GM21390 (cell line): ENCODE measurements around the gene RAB40B.
"Not testable (repeated sequence)": the region's sequence is repeated elsewhere in the genome, so short reads cannot be mapped to it uniquely, and the experiment has no call there.

Source experiments
- ATAC-seq: cut with Tn5 transposase; IDR thresholded peaks from one replicate; pipeline ENCODE4 v1.9.1; 2021; ENCODE audit not compliant: unreplicated experiment

Gene RAB40B

DNA sequence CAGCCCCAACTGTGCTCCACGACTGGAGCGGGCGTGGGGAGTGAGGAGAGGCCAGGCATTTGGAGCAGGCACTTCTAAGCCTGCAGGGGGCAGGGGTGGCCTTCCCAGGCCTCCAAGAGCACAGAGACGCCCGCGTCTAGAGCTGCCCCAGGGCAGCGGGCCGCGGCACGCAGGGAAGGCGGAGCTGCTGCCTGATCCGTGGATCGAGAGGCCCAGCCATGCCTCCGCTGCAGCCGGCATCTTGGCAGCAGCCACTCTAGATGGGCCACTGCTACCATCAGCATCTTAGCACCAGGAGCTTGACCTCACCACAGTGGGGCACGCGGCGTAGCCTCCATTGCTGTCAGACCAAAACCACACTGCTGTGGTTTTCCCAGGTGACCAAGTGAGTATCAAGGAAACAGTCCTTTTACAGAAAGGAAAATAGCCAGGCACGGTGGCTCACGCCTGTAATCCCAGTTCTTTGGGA lies 29.8 kb downstream of the RAB40B start:
- no peak for ATAC-seq

DNA sequence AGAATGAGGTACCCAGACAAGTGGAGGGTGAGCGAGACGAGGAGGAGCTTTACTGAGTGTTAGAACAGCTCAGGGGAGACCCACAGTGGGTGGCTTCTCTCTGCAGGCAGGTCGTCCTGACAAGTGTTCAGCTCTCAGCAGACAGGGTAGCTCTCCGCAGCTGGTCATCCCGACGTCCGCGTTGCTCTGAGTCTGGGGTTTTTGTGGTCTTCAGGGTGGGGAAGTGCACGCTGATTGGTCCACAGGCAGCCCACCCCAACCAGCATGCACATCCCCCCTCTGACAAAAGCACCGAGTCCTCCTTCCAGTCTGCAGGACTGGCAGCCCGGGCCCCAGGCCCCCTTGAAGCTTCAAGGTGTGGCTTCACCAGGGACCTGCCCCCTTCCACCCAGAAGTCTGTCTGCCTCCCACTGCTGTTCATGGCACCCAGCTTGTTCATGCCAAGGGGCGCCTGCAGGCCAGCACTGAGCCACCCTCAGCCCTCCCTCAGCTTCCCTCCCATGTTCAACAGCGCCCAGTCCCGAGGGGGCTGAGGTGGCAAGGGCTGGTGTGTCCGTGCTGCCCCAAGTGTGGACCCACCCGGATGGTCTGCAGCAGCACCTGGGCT lies 30.4 kb downstream of the RAB40B start:
- ATAC-seq: no peak

GRCh38 chr17:82667668-82668000 lies 30.9 kb downstream of the RAB40B start:
- ATAC-seq: no peak

DNA sequence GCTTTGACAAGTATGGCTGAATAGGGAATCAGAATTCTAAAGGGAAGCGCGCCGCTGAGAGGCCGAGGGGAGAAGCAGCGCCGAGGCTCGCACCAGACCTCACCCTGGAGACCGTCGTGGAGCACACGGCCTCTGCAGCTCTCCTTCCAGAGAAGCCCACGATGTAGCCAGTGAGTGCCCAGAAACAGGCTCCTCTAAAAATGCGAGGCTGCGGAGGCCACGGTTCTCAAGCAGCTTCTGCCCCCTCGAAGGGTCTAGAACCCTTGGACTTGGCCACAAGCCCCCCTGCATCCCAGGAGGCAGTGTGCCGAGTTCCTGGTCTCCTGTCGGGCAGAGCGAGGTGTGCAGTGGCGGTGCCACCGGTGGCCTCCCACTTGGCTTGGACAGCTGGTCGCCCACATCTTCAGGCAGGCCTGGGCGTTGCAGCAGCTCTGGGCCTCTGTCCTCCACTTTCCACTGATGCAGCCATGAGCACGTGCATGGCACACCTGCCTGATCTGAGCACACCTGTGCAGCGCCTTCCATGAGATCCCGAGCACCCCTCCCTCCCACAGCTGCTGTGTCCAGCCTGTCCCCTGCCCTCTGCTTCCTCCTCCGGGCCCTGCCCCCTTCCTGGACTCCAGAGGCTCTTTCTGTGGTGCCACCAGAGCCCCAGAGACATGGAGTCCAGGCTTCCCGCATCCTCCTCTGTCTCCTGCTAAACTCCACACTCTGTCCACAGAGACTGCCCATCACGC lies 31.4 kb downstream of the RAB40B start:
- no peak for ATAC-seq

- ATAC-seq: no peak
Measured at GRCh38 chr17:82665891-82666290, 32.6 kb downstream of the RAB40B start.

DNA sequence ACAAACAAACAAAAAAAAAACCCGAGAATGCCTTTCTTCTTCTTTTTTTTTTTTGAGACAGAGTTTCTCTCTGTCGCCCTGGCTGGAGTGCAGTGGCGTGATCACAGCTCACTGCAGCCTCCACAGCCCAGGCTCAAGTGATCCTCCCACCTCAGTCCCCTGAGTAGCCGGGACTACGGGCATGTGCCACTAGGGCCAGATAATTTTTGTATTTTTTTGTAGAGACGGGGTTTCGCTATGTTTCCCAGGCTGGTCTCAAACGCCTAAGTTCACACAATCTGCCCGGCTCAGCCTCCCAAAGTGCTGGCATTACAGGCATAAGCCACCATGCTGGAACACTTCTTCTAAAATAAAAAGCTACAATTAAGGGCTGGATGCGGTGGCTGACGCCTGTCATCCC lies 33.3 kb downstream of the RAB40B start:
- no peak for ATAC-seq

DNA sequence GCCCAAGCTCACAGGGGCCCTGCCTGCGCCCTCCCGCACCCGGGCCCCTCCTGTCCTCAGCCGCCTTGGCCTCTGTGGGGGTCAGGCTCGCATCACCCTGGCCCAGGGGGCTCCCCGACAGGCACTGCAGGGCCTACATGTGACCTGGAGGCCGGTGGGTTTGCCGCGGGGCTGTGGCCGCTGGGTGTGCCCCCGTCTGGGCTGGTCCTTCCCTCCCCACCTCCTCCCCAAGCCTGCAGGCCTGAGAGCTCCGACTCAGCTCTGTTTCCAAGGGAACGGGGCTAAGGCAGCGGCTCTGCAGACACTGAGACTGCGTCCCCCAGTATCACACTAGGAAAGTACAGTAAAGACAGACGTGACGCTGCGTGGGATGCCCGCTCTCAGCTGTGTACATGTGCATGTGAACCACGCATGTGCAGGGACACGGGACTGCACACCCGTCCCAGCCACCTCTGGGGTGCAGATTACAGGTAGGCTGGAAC lies 33.8 kb downstream of the RAB40B start:
- ATAC-seq: no peak

- no peak for ATAC-seq
Measured at GRCh38 chr17:82664276-82664575, 34.3 kb downstream of the RAB40B start.

- ATAC-seq: no peak
Measured at GRCh38 chr17:82663381-82664275, 34.9 kb downstream of the RAB40B start.

DNA sequence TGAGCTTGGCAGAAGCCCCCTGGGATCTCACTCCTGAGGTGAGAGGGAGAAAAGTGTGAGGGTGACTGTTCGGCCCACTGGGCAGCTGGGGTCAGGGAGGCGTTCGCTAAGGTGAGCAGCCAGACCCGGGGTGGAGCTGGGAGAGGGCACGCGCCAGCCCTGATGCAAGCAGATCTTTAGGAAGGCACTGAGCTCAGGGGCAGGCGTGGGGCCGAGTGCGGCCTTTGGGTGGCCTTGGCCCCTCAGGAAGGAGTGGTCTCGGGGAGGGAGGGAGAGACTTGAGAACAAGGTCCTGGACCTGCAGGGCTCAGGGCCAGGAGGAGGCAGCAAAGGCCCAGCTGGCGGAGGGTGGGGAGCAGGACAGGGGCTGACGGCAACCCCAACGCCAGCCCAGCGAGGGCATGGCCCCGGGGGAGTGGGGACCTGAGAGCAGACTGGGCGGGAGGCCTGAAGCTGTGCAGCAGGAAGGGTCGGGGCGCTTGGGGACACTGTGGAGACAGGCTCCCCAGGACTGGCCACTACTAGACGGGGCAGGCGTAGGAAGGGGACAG lies 35.7 kb downstream of the RAB40B start:
- ATAC-seq: no peak

DNA sequence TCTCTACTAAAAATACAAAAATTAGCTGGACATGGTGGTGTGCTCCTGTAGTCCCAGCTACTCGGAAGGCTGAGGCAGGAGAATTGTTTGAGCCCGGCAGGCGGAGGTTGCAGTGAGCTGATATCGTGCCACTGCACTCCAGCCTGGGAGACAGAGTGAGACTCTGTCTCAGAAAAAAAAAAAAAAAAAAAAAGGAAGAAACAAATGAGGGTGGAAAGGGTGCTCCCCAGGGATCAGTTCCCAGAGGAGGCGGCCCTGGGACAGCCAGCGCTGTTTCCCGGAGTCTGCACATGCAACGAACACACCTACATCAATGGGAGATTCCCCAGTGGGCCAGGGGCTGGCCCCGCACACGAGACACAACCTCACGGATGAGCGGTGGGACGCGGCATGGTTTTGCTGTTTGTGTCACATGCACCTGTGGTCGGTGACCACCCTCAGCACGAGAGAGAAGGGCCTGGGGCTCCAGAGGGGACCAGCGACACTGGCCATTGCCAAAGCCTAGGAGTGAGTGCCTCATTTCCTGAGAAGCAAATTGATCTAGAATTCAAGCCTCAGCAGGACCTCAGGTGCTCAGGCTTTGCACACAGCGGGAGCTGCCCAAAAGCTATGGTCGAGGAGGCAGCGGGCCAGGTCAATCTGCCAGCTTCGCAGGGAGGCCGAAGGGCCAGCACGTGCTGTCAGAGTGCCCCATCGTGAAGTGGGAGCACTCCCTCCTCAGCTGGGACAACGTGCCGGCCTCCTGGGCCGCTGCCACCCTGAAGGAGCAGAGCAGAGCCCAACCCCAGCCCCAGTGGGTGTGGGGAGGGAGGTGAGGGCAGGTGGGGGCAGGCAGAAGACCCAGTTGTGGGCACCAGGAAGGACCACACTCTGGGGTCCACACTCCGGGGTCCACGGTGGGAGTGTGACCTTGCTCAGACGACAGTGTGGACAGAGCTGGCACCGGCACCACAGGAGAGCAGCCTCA lies 36.5 kb downstream of the RAB40B start:
- no peak for ATAC-seq

- no peak for ATAC-seq
Measured at GRCh38 chr17:82659886-82660285, 38.6 kb downstream of the RAB40B start.

DNA sequence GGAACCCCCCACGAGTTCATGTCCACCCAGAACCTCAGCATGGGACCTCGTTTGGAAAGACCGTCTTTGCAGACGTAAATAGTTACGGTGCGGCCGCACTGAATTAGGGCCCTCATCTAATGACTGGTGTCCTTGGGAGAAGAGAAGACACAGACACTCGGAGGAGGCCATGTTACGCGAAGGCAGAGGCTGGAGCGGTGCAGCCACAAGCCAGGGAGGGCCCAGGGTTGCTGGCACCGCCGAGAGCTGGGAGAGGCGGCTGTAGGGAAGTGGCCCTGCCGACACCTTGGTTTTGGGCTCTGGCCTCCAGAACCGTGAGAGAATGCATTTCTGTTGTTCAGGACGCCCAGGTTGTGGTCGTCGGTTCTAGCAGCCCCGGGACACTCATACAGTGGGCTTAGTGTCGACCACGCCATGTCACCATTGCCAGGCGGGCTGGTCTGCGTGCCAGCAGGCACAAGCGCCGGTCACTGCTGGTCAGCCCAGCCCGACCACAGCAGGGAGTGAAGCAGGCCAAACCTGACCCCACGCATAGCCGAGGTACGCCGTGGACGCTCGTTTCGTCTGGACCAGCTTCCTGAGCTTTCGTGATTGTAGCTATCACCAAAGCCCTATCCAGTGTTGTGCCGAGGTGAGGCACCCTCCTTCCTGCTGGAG lies 39.6 kb downstream of the RAB40B start:
- ATAC-seq: no peak

DNA sequence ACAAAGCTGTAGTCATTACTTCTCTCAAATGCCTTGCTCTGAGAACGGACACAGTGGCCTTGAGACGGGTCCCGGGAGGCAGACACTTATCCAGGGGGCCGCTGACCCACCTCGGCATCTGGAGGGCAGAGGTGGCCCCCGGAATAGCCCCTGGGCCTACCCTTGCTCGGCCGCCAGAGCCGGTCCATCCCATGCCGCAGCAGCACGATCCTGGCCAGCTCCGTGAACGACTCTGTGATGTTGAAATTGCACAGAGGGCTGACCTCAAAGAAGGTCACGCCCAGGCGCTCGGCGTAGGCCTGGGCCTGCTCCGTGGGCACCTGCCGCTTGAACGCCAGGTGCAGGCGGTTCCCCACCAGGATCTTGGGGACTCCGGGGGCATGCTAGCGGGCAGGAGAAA lies 40.2 kb downstream of the RAB40B start:
- no peak for ATAC-seq

DNA sequence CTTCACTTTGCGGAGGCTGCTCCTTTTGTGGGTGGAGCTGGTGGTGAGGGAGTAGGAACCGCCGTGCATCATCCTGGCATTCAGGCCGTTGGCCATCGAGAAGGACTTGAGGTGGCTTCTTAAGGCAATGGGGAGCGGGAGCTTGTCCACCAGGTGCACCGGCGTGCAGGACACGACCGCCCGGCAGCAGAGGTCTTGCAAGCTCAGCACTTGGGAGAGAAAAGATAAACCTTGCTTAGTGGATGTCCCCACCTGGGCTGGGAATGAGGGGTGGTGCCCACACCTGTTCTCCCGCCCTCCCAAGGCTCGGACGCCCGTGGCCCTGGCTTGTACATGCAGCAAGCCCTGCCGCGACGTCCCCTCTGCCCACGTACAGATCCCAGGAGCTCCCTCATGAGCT lies 40.6 kb downstream of the RAB40B start:
- ATAC-seq: no peak

GRCh38 chr17:82656266-82656665 lies 42.2 kb downstream of the RAB40B start:
- ATAC-seq: no peak

GRCh38 chr17:82655523-82655922 lies 43.0 kb downstream of the RAB40B start:
- ATAC-seq: no peak

DNA sequence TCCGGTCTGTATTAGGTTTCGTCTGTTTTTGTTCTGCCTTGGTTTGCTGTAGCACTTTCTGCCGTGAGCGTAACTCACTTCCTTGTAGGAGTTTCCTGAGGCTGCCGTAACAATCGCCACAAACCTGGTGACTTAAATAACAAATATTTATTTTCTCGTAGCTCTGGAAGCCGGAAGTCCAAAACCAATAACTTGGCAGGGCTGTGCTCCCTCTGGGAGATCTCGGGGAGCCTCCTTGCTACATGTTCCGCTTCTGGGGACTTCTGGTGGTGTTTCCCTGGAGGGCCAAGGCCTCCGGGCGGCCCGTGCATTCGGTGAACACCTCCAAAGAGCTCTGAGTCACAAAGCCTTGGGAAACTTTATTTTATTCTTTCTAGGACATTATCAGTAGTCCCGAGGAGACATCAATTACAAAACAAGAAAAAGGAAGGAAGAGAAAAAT lies 43.4 kb downstream of the RAB40B start:
- no peak for ATAC-seq

DNA sequence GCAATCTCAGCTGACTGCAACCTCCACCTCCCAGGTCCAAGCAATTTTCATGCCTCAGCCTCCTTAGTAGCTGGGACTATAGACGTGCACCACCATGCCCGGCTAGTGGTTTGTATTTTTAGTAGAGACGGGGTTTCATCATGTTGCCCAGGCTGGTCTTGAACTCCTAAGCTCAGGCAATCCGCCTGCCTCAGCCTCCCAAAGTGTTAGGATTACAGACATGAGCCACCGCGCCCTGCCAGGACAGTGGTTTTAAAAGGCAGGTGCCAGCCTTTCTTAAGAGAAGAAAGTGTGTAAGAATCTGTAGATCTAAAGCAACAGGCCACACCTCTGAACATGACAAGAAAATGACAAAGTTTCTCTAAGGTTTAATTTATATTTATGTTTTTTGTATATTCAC lies 43.9 kb downstream of the RAB40B start:
- ATAC-seq: not testable (repeated sequence)
